KG1 (cell line): Measurements from ENCODE around the gene OAS1.

Experiments used
- DNase-seq: peaks from one replicate; lab custom pipeline; 2025; lab: John Stamatoyannopoulos, UW

The OAS1 gene

GRCh38 chr12:112906712-112907414 lies at the start of gene OAS1:
Gene OAS1, plus strand, starts transcription at chr12:112906962. Its CDS starts 78 bp downstream, at chr12:112907040.
- DNase-seq: peak; percentile 15

GRCh38 chr12:112859291-112859690 lies 47.5 kb upstream of the OAS1 start:
- DNase-seq: no peak

- DNase-seq: no peak
Observed at GRCh38 chr12:112860181-112860580, 46.6 kb upstream of the OAS1 start.

GRCh38 chr12:112861284-112861683 lies 45.5 kb upstream of the OAS1 start:
- DNase-seq: no peak

- no peak for DNase-seq
Observed at GRCh38 chr12:112862636-112863290, 44.0 kb upstream of the OAS1 start.

- DNase-seq: no peak
Observed at GRCh38 chr12:112868459-112869041, 38.2 kb upstream of the OAS1 start.

- no peak for DNase-seq
Observed at GRCh38 chr12:112869091-112869490, 37.7 kb upstream of the OAS1 start.

GRCh38 chr12:112869778-112870177 lies 37.0 kb upstream of the OAS1 start:
- no peak for DNase-seq

- DNase-seq: peak; percentile 21
Observed at GRCh38 chr12:112870267-112870980, 36.3 kb upstream of the OAS1 start.

GRCh38 chr12:112875608-112876007 lies 31.2 kb upstream of the OAS1 start:
- DNase-seq: no peak

GRCh38 chr12:112876506-112876905 lies 30.3 kb upstream of the OAS1 start:
- DNase-seq: no peak

- no peak for DNase-seq
Observed at GRCh38 chr12:112877006-112877405, 29.8 kb upstream of the OAS1 start.

GRCh38 chr12:112878488-112878887 lies 28.3 kb upstream of the OAS1 start:
- DNase-seq: no peak

- no peak for DNase-seq
Observed at GRCh38 chr12:112879191-112879705, 27.5 kb upstream of the OAS1 start.

- DNase-seq: no peak
Observed at GRCh38 chr12:112881602-112882001, 25.2 kb upstream of the OAS1 start.

GRCh38 chr12:112885236-112885635 lies 21.5 kb upstream of the OAS1 start:
- DNase-seq: no peak

GRCh38 chr12:112887550-112887949 lies 19.2 kb upstream of the OAS1 start:
- DNase-seq: no peak

GRCh38 chr12:112891093-112892024 lies 15.4 kb upstream of the OAS1 start:
- no peak for DNase-seq

GRCh38 chr12:112892856-112893255 lies 13.9 kb upstream of the OAS1 start:
- DNase-seq: no peak

- no peak for DNase-seq
Observed at GRCh38 chr12:112894128-112894527, 12.6 kb upstream of the OAS1 start.

- DNase-seq: no peak
Observed at GRCh38 chr12:112898380-112898779, 8.4 kb upstream of the OAS1 start.
